Esophagus squamous epithelium (tissue), 4 donors: ENCODE data around the gene NUDT13.

ENCODE experiments used
- POLR2A ChIP-seq, 4 donors: fragments of 450-650 bp; IDR thresholded peaks; one replicate each; pipeline ENCODE4 v1.6.1; 2017; ENCODE audit warnings: antibody characterized with exemption in 4 of 4, mild to moderate bottlenecking in 4 of 4, moderate library complexity in 3 of 4
- TF ChIP-seq, protein P1 (sequence below), 6 experiments: fragments of 450-650 bp in 4 of 6; fragments of 200-600 bp in 2 of 6; sonication (generic) in 2 of 6; IDR thresholded peaks; one replicate each; pipeline ENCODE4 v1.5.1; 2016 to 2019; ENCODE audit warnings: antibody characterized with exemption in 6 of 6, mild to moderate bottlenecking in 4 of 6, moderate library complexity in 4 of 6

DNA sequence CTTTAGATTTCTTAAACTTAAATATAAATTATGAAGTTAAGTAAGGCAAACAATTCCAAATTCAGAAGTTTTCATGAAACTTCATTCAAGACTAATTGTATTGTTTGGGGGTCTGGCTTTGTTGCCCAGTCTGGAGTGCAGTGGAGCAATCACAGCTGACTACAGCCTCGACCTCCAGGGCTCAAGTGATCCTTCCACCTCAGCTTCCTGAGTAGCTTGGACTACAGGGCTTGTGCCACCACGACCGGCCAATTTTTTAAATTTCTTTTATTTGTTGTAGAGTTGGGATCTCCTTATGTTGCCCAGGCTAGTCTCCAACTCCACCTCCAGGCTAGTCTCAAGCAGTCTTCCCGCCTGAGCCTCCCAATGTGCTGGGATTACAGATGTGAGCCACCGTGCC is 26.0 kb upstream of the NUDT13 start:
- TF ChIP-seq, protein P1, sequence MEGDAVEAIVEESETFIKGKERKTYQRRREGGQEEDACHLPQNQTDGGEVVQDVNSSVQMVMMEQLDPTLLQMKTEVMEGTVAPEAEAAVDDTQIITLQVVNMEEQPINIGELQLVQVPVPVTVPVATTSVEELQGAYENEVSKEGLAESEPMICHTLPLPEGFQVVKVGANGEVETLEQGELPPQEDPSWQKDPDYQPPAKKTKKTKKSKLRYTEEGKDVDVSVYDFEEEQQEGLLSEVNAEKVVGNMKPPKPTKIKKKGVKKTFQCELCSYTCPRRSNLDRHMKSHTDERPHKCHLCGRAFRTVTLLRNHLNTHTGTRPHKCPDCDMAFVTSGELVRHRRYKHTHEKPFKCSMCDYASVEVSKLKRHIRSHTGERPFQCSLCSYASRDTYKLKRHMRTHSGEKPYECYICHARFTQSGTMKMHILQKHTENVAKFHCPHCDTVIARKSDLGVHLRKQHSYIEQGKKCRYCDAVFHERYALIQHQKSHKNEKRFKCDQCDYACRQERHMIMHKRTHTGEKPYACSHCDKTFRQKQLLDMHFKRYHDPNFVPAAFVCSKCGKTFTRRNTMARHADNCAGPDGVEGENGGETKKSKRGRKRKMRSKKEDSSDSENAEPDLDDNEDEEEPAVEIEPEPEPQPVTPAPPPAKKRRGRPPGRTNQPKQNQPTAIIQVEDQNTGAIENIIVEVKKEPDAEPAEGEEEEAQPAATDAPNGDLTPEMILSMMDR (IDR thresholded peaks at IDR 0.05) = no peak
- TF ChIP-seq POLR2A (IDR thresholded peaks at IDR 0.05) = no peak
